Activated CD8-positive, alpha-beta T cell treated with anti-CD3 and anti-CD28 coated beads for 36 hours (primary cell): Measurements from ENCODE around the gene TRABD2B. TPM values are rescaled to one million over a fixed set of nuclear protein-coding genes. Genes with fewer than 3 reads are reported as not detected.

Source experiments
- ATAC-seq: fragments of 200-7000 bp; cut with Tn5 transposase; one replicate; pipeline ENCODE4 v1.10.0; 2021; ENCODE audit warnings: mild to moderate bottlenecking, moderate library complexity
- CTCF ChIA-PET: fragments of 350-600 bp; sonication (Branson Sonifier 250); formaldehyde crosslinking; loops from one replicate; lab custom pipeline; 2021; ENCODE audit warnings: antibody characterized with exemption; lab: Charles Lee
- POLR2A ChIA-PET: fragments of 350-600 bp; sonication (Branson Sonifier 250); formaldehyde crosslinking; loops from one replicate; lab custom pipeline; 2021; ENCODE audit warnings: antibody characterized with exemption; lab: Charles Lee
- DNase-seq: peaks from one replicate; pipeline ENCODE4 v3.0.0-alpha.2; 2020
- H3K27ac Mint-ChIP-seq: one replicate; pipeline ENCODE4 v1.8.0; 2021; ENCODE audit warnings: mild to moderate bottlenecking, mixed read lengths
- H3K27me3 Mint-ChIP-seq: one replicate; pipeline ENCODE4 v1.8.0; 2021; ENCODE audit warnings: mixed read lengths
- H3K36me3 Mint-ChIP-seq: one replicate; pipeline ENCODE4 v1.8.0; 2021; ENCODE audit warnings: low read depth, mixed read lengths
- H3K4me1 Mint-ChIP-seq: one replicate; pipeline ENCODE4 v1.8.0; 2021; ENCODE audit warnings: low read depth, mixed read lengths
- H3K4me3 Mint-ChIP-seq: one replicate; pipeline ENCODE4 v1.8.0; 2021; ENCODE audit warnings: mild to moderate bottlenecking, moderate library complexity, mixed read lengths
- H3K9me3 Mint-ChIP-seq: one replicate; pipeline ENCODE4 v1.8.0; 2021; ENCODE audit warnings: mixed read lengths
- intact Hi-C: fragments of 100-400 bp; cut with micrococcal nuclease; formaldehyde crosslinking; loops from one replicate; pipeline ENCODE4 v1.10.0; 2022
- total RNA-seq, 2 experiments: library from RNA; stranded (reverse); gene quantifications; one replicate each; pipeline ENCODE4 v1.2.3, GENCODE V29; 2021
- TF ChIP-seq, protein P1 (sequence below): fragments of 200-600 bp; IDR thresholded peaks from one replicate; pipeline ENCODE4 v1.8.0; 2022; ENCODE audit warnings: antibody characterized with exemption, mild to moderate bottlenecking

The TRABD2B gene
- total RNA-seq, 2 experiments from 2014 or later, result not detected

GRCh38 chr1:47754221-47754620 is 243.0 kb downstream of the TRABD2B start:
- ChIA-PET POLR2A (no interaction called here), CTCF (interaction anchor here (1.5 to 3.8 kb wide), 5 partner anchors 10 to 44 kb away, joined by 4 to 22 read pairs (median 6); no protein-coding TSS in a partner anchor)
- Mint-ChIP-seq H3K27me3 (peaks cover 5% of the 10 kb centered on the region), H3K36me3 (no peaks in the 10 kb centered on the region), H3K4me3 (no peak overlapping the region), H3K4me1 (no peaks in the 10 kb centered on the region), H3K9me3 (no peaks in the 10 kb centered on the region), H3K27ac (no peak overlapping the region)
- ATAC-seq, result no peak
- intact Hi-C loops, result no loop called here
- TF ChIP-seq, protein P1, sequence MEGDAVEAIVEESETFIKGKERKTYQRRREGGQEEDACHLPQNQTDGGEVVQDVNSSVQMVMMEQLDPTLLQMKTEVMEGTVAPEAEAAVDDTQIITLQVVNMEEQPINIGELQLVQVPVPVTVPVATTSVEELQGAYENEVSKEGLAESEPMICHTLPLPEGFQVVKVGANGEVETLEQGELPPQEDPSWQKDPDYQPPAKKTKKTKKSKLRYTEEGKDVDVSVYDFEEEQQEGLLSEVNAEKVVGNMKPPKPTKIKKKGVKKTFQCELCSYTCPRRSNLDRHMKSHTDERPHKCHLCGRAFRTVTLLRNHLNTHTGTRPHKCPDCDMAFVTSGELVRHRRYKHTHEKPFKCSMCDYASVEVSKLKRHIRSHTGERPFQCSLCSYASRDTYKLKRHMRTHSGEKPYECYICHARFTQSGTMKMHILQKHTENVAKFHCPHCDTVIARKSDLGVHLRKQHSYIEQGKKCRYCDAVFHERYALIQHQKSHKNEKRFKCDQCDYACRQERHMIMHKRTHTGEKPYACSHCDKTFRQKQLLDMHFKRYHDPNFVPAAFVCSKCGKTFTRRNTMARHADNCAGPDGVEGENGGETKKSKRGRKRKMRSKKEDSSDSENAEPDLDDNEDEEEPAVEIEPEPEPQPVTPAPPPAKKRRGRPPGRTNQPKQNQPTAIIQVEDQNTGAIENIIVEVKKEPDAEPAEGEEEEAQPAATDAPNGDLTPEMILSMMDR, result no peak
- DNase-seq, result no peak

GRCh38 chr1:47753808-47754207 is 243.4 kb downstream of the TRABD2B start:
- no peak overlapping the region for H3K4me3 Mint-ChIP-seq
- ATAC-seq (no peak), DNase-seq (no peak)
- TF ChIP-seq, protein P1, result no peak
- H3K36me3 Mint-ChIP-seq, result no peaks in the 10 kb centered on the region
- no peak overlapping the region for H3K27ac Mint-ChIP-seq
- no peaks in the 10 kb centered on the region for H3K4me1 Mint-ChIP-seq
- no peaks in the 10 kb centered on the region for H3K9me3 Mint-ChIP-seq
- H3K27me3 Mint-ChIP-seq, result peaks cover 5% of the 10 kb centered on the region
- POLR2A ChIA-PET, result no interaction called here
- intact Hi-C loops, result no loop called here
- CTCF ChIA-PET, result interaction anchor here (0.8 to 3.8 kb wide), 6 partner anchors 14 to 365 kb away, joined by 3 to 22 read pairs (median 5); no protein-coding TSS in a partner anchor

DNA sequence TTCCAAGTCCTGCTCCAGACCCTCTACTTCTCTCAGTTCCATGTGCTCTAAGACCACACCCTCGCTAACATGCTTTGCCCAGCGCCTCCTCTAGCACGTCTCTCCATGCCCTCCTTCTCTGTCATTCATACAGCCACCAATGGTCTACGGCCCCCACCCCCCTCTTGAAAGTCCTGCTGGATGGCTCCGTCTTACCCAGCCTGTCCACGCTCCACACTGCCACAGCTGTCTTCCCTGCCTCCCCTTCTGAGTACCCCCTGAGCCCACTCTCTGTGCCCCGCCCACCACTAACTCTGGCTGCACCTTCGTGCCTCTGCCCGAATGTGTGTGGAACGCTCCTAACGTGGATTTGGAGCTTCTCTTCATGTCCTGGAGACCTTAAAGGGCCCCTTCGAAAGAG is 244.6 kb downstream of the TRABD2B start:
- H3K9me3 Mint-ChIP-seq, result no peaks in the 10 kb centered on the region
- POLR2A ChIA-PET, result interaction anchor here (0.6 kb wide), 1 partner anchor 990 kb away, joined by 3 read pairs; no protein-coding TSS in a partner anchor
- TF ChIP-seq, protein P1, result no peak
- no peaks in the 10 kb centered on the region for H3K36me3 Mint-ChIP-seq
- no peak overlapping the region for H3K4me3 Mint-ChIP-seq
- intact Hi-C loops, result no loop called here
- no peak overlapping the region for H3K27ac Mint-ChIP-seq
- no peak for ATAC-seq
- no peak for DNase-seq
- H3K27me3 Mint-ChIP-seq, result peaks cover 2% of the 10 kb centered on the region
- CTCF ChIA-PET, result interaction anchor here (1.0 to 3.8 kb wide), 4 partner anchors 12 to 42 kb away, joined by 6 to 22 read pairs (median 6); no protein-coding TSS in a partner anchor
- H3K4me1 Mint-ChIP-seq, result no peaks in the 10 kb centered on the region

- intact Hi-C loops, result no loop called here
- TF ChIP-seq, protein P1, result no peak
- no peaks in the 10 kb centered on the region for H3K9me3 Mint-ChIP-seq
- no peak overlapping the region for H3K4me3 Mint-ChIP-seq
- no peak overlapping the region for H3K27ac Mint-ChIP-seq
- ATAC-seq (no peak), DNase-seq (no peak)
- peaks cover 2% of the 10 kb centered on the region for H3K27me3 Mint-ChIP-seq
- ChIA-PET POLR2A (no interaction called here), CTCF (interaction anchor here (1.2 kb wide), 1 partner anchor 26 kb away, joined by 6 read pairs; no protein-coding TSS in a partner anchor)
- H3K4me1 Mint-ChIP-seq, result no peaks in the 10 kb centered on the region
- no peaks in the 10 kb centered on the region for H3K36me3 Mint-ChIP-seq
Measured at GRCh38 chr1:47751996-47752451, 245.2 kb downstream of the TRABD2B start.

DNA sequence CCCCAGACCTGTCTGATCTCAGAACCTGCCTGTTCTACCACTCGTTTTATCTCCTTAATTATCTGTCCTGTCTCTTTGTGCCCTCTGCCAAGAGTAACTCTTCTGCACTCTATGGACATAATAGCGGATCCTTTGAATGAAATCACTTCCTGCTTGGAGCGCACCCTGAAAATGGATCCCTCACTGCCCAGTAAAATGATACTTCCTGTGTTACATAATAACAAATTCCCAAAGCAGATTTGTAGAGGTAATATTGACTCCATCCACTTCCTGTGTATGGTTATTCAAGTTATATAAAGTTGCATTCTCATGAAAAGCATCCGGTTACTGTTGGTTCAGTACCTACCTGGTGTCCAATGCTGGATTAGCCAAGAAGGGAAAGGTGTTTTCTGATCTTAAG is 246.0 kb downstream of the TRABD2B start:
- H3K27ac Mint-ChIP-seq, result no peak overlapping the region
- H3K27me3 Mint-ChIP-seq, result peaks cover 4% of the 10 kb centered on the region
- intact Hi-C loops, result no loop called here
- ChIA-PET POLR2A (no interaction called here), CTCF (interaction anchor here (1.2 kb wide), 1 partner anchor 25 kb away, joined by 6 read pairs; no protein-coding TSS in a partner anchor)
- TF ChIP-seq, protein P1, result no peak
- H3K4me3 Mint-ChIP-seq, result no peak overlapping the region
- no peaks in the 10 kb centered on the region for H3K9me3 Mint-ChIP-seq
- no peaks in the 10 kb centered on the region for H3K36me3 Mint-ChIP-seq
- no peaks in the 10 kb centered on the region for H3K4me1 Mint-ChIP-seq
- ATAC-seq (no peak), DNase-seq (no peak)
